GM12878 (cell line): ENCODE results near the gene DNMT3A. TPM values are rescaled to one million over a fixed set of nuclear protein-coding genes. Genes with fewer than 3 reads are reported as not detected.

Experiments used
- ATAC-seq: fragments of 200-7000 bp; cut with Tn5 transposase; 3 replicates; pipeline ENCODE4 v1.9.1; 2020; ENCODE audit warnings: mild to moderate bottlenecking, moderate library complexity
- BruUV-seq: library from RNA; stranded (reverse); fragments of 400-500 nt; replicated peaks from 2 replicates; lab custom pipeline; 2021; lab: Mats Ljungman, UMichigan
- CTCF ChIA-PET: fragments of 300-600 bp; sonication (Branson Sonifier 250); formaldehyde crosslinking; extraction: SDS; loops from one replicate; lab custom pipeline; 2021; ENCODE audit warnings: inconsistent platforms; lab: Yijun Ruan, JAX
- POLR2A ChIA-PET: fragments of 350-600 bp; formaldehyde crosslinking; extraction: SDS; loops from one replicate; lab custom pipeline; 2021; ENCODE audit warnings: inconsistent platforms; lab: Charles Lee
- RAD21 ChIA-PET: fragments of 300-600 bp; sonication (Branson Sonifier 250); formaldehyde crosslinking; loops from one replicate; lab custom pipeline; 2023; ENCODE audit warnings: antibody characterized with exemption; ENCODE audit not compliant: unreplicated experiment; lab: Charles Lee
- SMC1A ChIA-PET: fragments of 300-600 bp; sonication (Branson Sonifier 250); formaldehyde crosslinking; loops from one replicate; lab custom pipeline; 2023; ENCODE audit not compliant: unreplicated experiment, uncharacterized antibody; lab: Charles Lee
- DNase-seq: peaks from one replicate; pipeline ENCODE4 v3.0.0-alpha.2; 2011; ENCODE audit warnings: low read depth, low spot score
- FAIRE-seq: peaks from 3 replicates; lab custom pipeline; 2011; peaks lifted over from hg19 to GRCh38; lab: Jason Lieb, UNC
- H2AFZ ChIP-seq: 2 replicates; pipeline ENCODE4 v1.6.0; 2011; ENCODE audit warnings: low read depth, low read length, control low read depth; ENCODE audit not compliant: control insufficient read depth
- H3K27ac ChIP-seq: 2 replicates; pipeline ENCODE4 v1.5.1; 2011; ENCODE audit warnings: control low read depth; ENCODE audit not compliant: control insufficient read depth, insufficient read depth
- H3K27me3 ChIP-seq, 2 experiments: replicated peaks in 1 of 2; 2 replicates each; pipeline versions ENCODE4 v1.6.0 to v1.6.1; 2011; ENCODE audit warnings: low read length in 1 of 2; ENCODE audit not compliant: control insufficient read depth in 2 of 2, insufficient read depth in 2 of 2
- H3K36me3 ChIP-seq, 2 experiments: 2 replicates each; pipeline ENCODE4 v1.5.1; 2011; ENCODE audit warnings: low read length in 1 of 2; ENCODE audit not compliant: control insufficient read depth in 2 of 2, insufficient read depth in 2 of 2
- H3K4me1 ChIP-seq: 2 replicates; pipeline ENCODE4 v1.6.1; 2011; ENCODE audit warnings: mild to moderate bottlenecking, low read length, moderate library complexity, mixed read lengths; ENCODE audit not compliant: control insufficient read depth, insufficient read depth
- H3K4me2 ChIP-seq: 2 replicates; pipeline ENCODE4 v1.6.0; 2011; ENCODE audit warnings: control low read depth; ENCODE audit not compliant: control insufficient read depth, insufficient read depth
- H3K4me3 ChIP-seq: fragments of 200-600 bp; sonication (generic); 2 replicates; pipeline ENCODE4 v1.5.1; 2016
- H3K79me2 ChIP-seq: 2 replicates; pipeline ENCODE4 v1.6.0; 2011; ENCODE audit warnings: low read length; ENCODE audit not compliant: control insufficient read depth, insufficient read depth
- H3K9ac ChIP-seq: 2 replicates; pipeline ENCODE4 v1.8.0; 2011; ENCODE audit warnings: low read length, control low read depth, mixed read lengths; ENCODE audit not compliant: control insufficient read depth, insufficient read depth
- H3K9me3 ChIP-seq: replicated peaks from 3 replicates; pipeline ENCODE4 v1.5.1; 2011; ENCODE audit warnings: mild to moderate bottlenecking, low read length; ENCODE audit not compliant: control insufficient read depth, insufficient read depth
- H4K20me1 ChIP-seq: 2 replicates; pipeline ENCODE4 v1.6.0; 2011; ENCODE audit not compliant: control insufficient read depth, insufficient read depth
- BCL3 ChIP-seq: IDR thresholded peaks from 2 replicates; pipeline ENCODE4 v1.6.1; 2011; ENCODE audit warnings: borderline replicate concordance, low read depth, mild to moderate bottlenecking, moderate library complexity, low read length; ENCODE audit not compliant: insufficient read depth, poor library complexity, severe bottlenecking
- CBFB ChIP-seq: IDR thresholded peaks from 2 replicates; pipeline ENCODE4 v1.6.1; 2016; ENCODE audit warnings: antibody characterized with exemption, low read depth
- CREB1 ChIP-seq: IDR thresholded peaks from 2 replicates; pipeline ENCODE4 v1.6.1; 2012; ENCODE audit warnings: low read depth, mild to moderate bottlenecking, inconsistent platforms
- CTCF ChIP-seq, 3 experiments: IDR thresholded peaks in 2 of 3; conservative IDR thresholded peaks in 1 of 3; 2 replicates each; pipeline ENCODE4 v1.5.1; 2011; ENCODE audit warnings: low read depth in 3 of 3, low read length in 3 of 3, mild to moderate bottlenecking in 3 of 3, control low read depth in 2 of 3, moderate library complexity in 2 of 3, inconsistent platforms in 1 of 3, mixed read lengths in 1 of 3; ENCODE audit not compliant: control insufficient read depth in 2 of 3, insufficient read depth in 1 of 3; ENCODE audit errors: extremely low read depth in 1 of 3
- IKZF2 ChIP-seq, 2 experiments: fragments of 450-650 bp; IDR thresholded peaks; 2 replicates each; pipeline ENCODE4 v1.6.1; 2017; ENCODE audit warnings: mild to moderate bottlenecking in 2 of 2, moderate library complexity in 2 of 2
- POLR2A ChIP-seq: IDR thresholded peaks from 2 replicates; pipeline ENCODE4 v1.6.1; 2011; ENCODE audit warnings: low read depth, mild to moderate bottlenecking, low read length
- RCOR1 ChIP-seq: conservative IDR thresholded peaks from 2 replicates; pipeline ENCODE4 v1.6.1; 2012; ENCODE audit warnings: low read depth, low read length, improper control_type of control experiment
- TCF12 ChIP-seq: IDR thresholded peaks from 2 replicates; pipeline ENCODE4 v1.6.1; 2011; ENCODE audit warnings: low read depth, mild to moderate bottlenecking, low read length
- WGBS: methylation state at CpG from one replicate; pipeline ENCODE4 v1.1.6; 2016; ENCODE audit warnings: low lambda C conversion rate; ENCODE audit not compliant: insufficient replicate concordance, insufficient coverage; ENCODE audit errors: missing lambda C conversion rate; 5-methylcytosine and 5-hydroxymethylcytosine counted together
- in situ Hi-C: fragments of 300-500 bp; cut with MboI; formaldehyde crosslinking; loops from 9 replicates; pipeline ENCODE4 v1.14.3; 2018; ENCODE audit warnings: mixed read lengths
- intact Hi-C: fragments of 100-400 bp; cut with micrococcal nuclease; formaldehyde crosslinking; loops from one replicate; pipeline ENCODE4 v1.14.2; 2022; ENCODE audit not compliant: unreplicated experiment
- polyA plus RNA-seq, 11 experiments: library from polyadenylated mRNA; depleted of rRNA in 4 of 11; unstranded in 6 of 11; stranded (reverse) in 5 of 11; fragments of >200 nt; fragmentation: Nextera tagmentation in 4 of 11; fragmentation: Illumina TruSeq in 1 of 11; extraction: Ambion mirVana in 4 of 11; extraction: Trizol in 1 of 11; gene quantifications; 1 replicate in 1 of 11; 2 replicates in 10 of 11; pipeline versions ENCODE4 v1.2.1 to v1.2.3, GENCODE V29; 2011 to 2016; ENCODE audit warnings: inconsistent platforms in 2 of 11, missing spikeins in 2 of 11, low read depth in 1 of 11
- total RNA-seq, 4 experiments: library from RNA; depleted of rRNA in 3 of 4; stranded (reverse); fragments of >200 nt in 3 of 4; fragmentation: Illumina TruSeq in 1 of 4; extraction: Trizol in 1 of 4; gene quantifications; 2 replicates each; pipeline versions ENCODE4 v1.2.1 to v1.2.3, GENCODE V29; 2013 to 2021

The DNMT3A gene
- total and polyA plus RNA-seq, 10 of the 15 experiments (the other 5 are each of a cell fraction or from before 2014, with no cell fraction given) = 7.4 to 51.6 (median 17.4) TPM

GRCh38 chr2:25358836-25359235 is 17.1 kb upstream of the DNMT3A start:
- FAIRE-seq (no peak), DNase-seq (no peak), ATAC-seq (no peak)
- Histone ChIP-seq H3K79me2 (no peaks in the 10 kb centered on the region), H2AFZ (no peak overlapping the region), H3K9me3 (no peaks in the 10 kb centered on the region; the same call in 2 of the 3 replicates), H3K27me3 (0 out of 4 replicates have a peak, but pooled peaks cover 0 to 2% of the 10 kb centered on the region in 2 experiments), H3K36me3 (no peaks in the 10 kb centered on the region), H3K27ac (no peak overlapping the region), H3K9ac (no peak overlapping the region), H4K20me1 (no peaks in the 10 kb centered on the region), H3K4me3 (no peak overlapping the region), H3K4me1 (peaks cover 6% of the 10 kb centered on the region), H3K4me2 (no peak overlapping the region)
- ChIA-PET SMC1A (interaction anchor here (0.6 kb wide), 2 partner anchors 77 to 85 kb away, joined by 3 read pairs; no protein-coding TSS in a partner anchor), CTCF (interaction anchor here (0.7 to 1.0 kb wide), 2 partner anchors 10 to 56 kb away, joined by 3 to 4 read pairs; no protein-coding TSS in a partner anchor), POLR2A (interaction anchor here (0.6 to 1.2 kb wide), 2 partner anchors 8 to 80 kb away, joined by 3 read pairs; no protein-coding TSS in a partner anchor), RAD21 (no interaction called here)
- 79% methylated on average over 8 of the region's 8 CpGs for WGBS
- no peak for TF ChIP-seq BCL3
- TF ChIP-seq CTCF (IDR thresholded peaks at IDR 0.05 in 2 of 3, conservative IDR thresholded peaks at IDR 0.05 in 1 of 3; ENCODE audit: control insufficient read depth in 2 of 3, extremely low read depth in 1 of 3, insufficient read depth in 1 of 3, low read depth in 3 of 3, low read length in 3 of 3) = no peak
- TF ChIP-seq IKZF2 (IDR thresholded peaks at IDR 0.05) = no peak
- TF ChIP-seq RCOR1 = no peak
- TF ChIP-seq TCF12 = no peak
- no peak for TF ChIP-seq CREB1
- TF ChIP-seq POLR2A = no peak
- TF ChIP-seq CBFB = no peak
- intact Hi-C loops = no loop called here
- BruUV-seq = no TSS peak
- in situ Hi-C loops = no loop called here
